ENCODE data around the gene RIT1.

Gene RIT1

DNA sequence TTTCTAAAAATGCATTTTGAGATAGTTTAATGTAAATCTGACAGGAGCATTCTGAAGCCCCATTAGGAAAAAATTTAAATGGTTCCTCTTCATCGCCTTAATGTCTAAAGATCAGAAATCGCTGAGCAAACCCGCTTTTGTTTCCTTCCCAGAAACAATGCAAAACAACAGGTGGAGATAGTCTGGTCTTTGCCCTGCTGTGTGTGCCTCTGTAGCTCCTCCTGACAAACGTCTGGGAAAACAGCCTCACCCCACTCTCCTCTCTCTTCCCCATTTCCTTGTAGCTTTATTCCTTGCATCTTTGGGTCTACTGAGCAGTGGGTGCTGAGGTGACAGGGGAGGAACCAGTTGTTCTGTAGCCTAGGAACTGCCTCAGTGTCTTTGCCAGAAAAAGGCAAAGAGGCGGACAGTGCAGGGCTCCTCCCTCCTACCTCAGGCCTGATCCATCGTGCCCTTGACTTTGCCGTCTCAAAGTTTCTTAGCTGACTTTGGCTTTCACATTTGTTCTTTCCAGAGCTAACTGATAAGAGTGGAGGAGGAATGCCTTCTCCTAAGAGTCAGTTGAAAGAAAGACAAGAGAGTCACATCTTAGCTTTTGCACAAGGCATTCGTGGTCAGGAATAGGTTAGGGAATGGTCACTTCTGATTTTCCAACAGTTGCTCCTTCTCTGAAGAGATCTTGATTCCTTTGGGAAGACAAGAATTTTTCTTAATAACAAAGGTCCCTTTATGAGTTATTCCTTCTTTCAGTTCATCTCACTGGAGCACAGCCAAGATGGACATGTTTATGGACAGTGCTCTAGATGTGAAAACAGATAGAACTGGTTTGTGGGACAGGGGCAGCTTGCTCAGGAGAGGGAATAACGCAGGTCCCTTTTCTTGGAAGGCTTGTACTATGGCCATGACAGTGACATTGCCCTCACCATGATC lies 26.9 kb downstream of the RIT1 start:
- no peak for TF ChIP-seq MYC (IDR thresholded peaks at IDR 0.05; ENCODE audit: low read depth, low read length)
- TF ChIP-seq, protein P1, sequence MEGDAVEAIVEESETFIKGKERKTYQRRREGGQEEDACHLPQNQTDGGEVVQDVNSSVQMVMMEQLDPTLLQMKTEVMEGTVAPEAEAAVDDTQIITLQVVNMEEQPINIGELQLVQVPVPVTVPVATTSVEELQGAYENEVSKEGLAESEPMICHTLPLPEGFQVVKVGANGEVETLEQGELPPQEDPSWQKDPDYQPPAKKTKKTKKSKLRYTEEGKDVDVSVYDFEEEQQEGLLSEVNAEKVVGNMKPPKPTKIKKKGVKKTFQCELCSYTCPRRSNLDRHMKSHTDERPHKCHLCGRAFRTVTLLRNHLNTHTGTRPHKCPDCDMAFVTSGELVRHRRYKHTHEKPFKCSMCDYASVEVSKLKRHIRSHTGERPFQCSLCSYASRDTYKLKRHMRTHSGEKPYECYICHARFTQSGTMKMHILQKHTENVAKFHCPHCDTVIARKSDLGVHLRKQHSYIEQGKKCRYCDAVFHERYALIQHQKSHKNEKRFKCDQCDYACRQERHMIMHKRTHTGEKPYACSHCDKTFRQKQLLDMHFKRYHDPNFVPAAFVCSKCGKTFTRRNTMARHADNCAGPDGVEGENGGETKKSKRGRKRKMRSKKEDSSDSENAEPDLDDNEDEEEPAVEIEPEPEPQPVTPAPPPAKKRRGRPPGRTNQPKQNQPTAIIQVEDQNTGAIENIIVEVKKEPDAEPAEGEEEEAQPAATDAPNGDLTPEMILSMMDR (IDR thresholded peaks at IDR 0.05; ENCODE audit: low read depth, low read length): no peak
- TF ChIP-seq, protein P2, sequence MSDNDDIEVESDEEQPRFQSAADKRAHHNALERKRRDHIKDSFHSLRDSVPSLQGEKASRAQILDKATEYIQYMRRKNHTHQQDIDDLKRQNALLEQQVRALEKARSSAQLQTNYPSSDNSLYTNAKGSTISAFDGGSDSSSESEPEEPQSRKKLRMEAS (IDR thresholded peaks at IDR 0.05; ENCODE audit: low read depth, low read length): no peak
- no peak overlapping the region for H3K4me3 ChIP-seq (ENCODE audit: low read depth, low read length)
- DNase-seq (ENCODE audit: low read depth): no peak

DNA sequence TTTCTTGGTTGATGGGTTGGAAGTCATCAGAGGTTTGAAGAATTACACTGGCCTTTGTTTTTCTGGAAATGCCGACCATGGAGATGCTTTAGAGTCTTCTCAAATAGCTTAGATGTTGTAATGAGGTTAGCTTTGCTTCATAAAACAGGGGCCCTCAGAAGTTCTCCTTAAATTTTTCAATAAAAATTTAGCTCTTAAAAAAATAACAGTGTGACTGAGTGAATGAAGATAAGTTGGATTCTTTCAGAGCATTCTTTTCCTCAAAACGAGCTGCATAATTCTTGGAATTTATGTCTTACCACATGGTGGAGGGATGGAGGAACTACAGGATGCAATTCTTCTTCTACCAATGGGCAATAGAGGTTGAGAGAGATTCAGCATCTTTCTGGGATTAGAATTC lies 28.4 kb downstream of the RIT1 start:
- no peak overlapping the region for H3K4me3 ChIP-seq (ENCODE audit: low read depth, low read length)
- no peak for DNase-seq (ENCODE audit: low read depth)
- TF ChIP-seq MYC (IDR thresholded peaks at IDR 0.05; ENCODE audit: low read depth, low read length): no peak
- TF ChIP-seq, protein P2 (IDR thresholded peaks at IDR 0.05; ENCODE audit: low read depth, low read length): no peak
- TF ChIP-seq, protein P1 (IDR thresholded peaks at IDR 0.05; ENCODE audit: low read depth, low read length): no peak

DNA sequence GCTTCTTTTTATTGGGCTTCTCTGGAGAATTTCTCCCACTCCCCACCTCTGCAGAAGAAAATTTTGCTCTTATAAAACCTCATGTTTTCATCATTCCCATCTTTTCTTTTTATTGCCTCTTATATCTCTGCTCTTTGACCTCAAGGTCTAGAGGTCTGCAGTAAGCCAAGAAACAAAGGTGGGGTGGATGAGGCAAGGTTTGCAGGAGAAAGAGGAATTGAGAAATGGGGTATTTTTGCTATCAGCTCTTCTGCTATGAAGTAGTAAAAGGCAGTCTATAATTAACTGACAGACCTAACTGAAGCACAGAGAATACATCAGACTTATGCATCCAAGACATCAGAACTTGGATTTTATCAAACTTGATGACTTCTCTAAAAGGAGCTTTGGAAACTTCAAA lies 28.9 kb downstream of the RIT1 start:
- TF ChIP-seq POLR2A (IDR thresholded peaks at IDR 0.05; ENCODE audit: extremely low read depth, insufficient read length) (no peak), MYC (IDR thresholded peaks at IDR 0.05; ENCODE audit: low read depth, low read length) (no peak)
- TF ChIP-seq, protein P1 (IDR thresholded peaks at IDR 0.05; ENCODE audit: low read depth, low read length): no peak
- TF ChIP-seq, protein P2 (IDR thresholded peaks at IDR 0.05; ENCODE audit: low read depth, low read length): no peak
- no peak for DNase-seq (ENCODE audit: low read depth)
- no peak overlapping the region for H3K4me3 ChIP-seq (ENCODE audit: low read depth, low read length)

DNA sequence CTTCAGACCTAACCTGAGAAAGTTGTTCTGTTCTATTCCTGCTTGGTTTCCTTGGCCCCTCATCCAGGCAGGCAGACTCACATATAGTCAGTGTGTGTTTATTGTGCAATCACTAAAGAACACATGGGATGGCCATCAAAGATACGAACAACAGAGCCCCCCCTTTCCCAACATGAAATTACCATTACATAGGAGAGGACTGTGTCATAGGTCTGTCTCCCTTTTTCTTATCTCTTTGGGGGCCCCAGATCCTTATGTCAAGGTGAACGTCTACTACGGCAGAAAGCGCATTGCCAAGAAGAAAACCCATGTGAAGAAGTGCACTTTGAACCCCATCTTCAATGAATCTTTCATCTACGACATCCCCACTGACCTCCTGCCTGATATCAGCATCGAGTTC lies 30.2 kb downstream of the RIT1 start:
- DNase-seq (ENCODE audit: low read depth): no peak
- TF ChIP-seq, protein P1 (IDR thresholded peaks at IDR 0.05; ENCODE audit: low read depth, low read length): no peak
- TF ChIP-seq, protein P2 (IDR thresholded peaks at IDR 0.05; ENCODE audit: low read depth, low read length): no peak
- TF ChIP-seq MYC (IDR thresholded peaks at IDR 0.05; ENCODE audit: low read depth, low read length): no peak
- no peak for TF ChIP-seq POLR2A (IDR thresholded peaks at IDR 0.05; ENCODE audit: extremely low read depth, insufficient read length)
- H3K4me3 ChIP-seq (ENCODE audit: low read depth, low read length): no peak overlapping the region

DNA sequence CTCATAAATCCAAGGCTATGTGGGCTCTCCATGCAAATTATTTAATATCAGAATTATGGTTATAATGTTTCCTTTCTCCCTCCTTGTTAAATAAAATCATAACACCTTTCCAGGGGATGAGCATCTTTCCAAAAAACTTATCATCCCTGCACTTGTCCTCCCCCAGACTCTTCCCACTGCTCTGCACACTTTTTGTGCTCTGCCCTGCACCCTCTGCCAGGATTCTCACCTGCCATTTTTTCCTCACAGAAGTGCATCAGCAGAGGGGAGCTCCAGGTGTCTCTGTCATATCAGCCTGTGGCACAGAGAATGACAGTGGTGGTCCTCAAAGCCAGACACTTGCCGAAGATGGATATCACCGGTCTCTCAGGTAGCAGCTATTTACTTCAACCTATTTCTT lies 30.9 kb downstream of the RIT1 start:
- H3K4me3 ChIP-seq (ENCODE audit: low read depth, low read length): no peak overlapping the region
- TF ChIP-seq MYC (IDR thresholded peaks at IDR 0.05; ENCODE audit: low read depth, low read length) (no peak), POLR2A (IDR thresholded peaks at IDR 0.05; ENCODE audit: extremely low read depth, insufficient read length) (no peak)
- TF ChIP-seq, protein P1 (IDR thresholded peaks at IDR 0.05; ENCODE audit: low read depth, low read length): no peak
- TF ChIP-seq, protein P2 (IDR thresholded peaks at IDR 0.05; ENCODE audit: low read depth, low read length): no peak
- no peak for DNase-seq (ENCODE audit: low read depth)

Data from NB4 (cell line).